NCI-H2107 treated with DMSO at 0.1 percent for 48 hours (cell line): ENCODE measurements around the gene KLF13.
A peak's percentile ranks its signal among the peaks of the same experiment; 100 is the strongest.
"Not testable (repeated sequence)": the region's sequence is repeated elsewhere in the genome, so short reads cannot be mapped to it uniquely, and the experiment has no call there.

Experiments used
- DNase-seq: peaks from one replicate; lab custom pipeline; 2025; ENCODE audit not compliant: unreplicated experiment; lab: John Stamatoyannopoulos, UW

The KLF13 gene

GRCh38 chr15:31344823-31345605, 18.4 kb downstream of the KLF13 start:
- no peak for DNase-seq

DNA sequence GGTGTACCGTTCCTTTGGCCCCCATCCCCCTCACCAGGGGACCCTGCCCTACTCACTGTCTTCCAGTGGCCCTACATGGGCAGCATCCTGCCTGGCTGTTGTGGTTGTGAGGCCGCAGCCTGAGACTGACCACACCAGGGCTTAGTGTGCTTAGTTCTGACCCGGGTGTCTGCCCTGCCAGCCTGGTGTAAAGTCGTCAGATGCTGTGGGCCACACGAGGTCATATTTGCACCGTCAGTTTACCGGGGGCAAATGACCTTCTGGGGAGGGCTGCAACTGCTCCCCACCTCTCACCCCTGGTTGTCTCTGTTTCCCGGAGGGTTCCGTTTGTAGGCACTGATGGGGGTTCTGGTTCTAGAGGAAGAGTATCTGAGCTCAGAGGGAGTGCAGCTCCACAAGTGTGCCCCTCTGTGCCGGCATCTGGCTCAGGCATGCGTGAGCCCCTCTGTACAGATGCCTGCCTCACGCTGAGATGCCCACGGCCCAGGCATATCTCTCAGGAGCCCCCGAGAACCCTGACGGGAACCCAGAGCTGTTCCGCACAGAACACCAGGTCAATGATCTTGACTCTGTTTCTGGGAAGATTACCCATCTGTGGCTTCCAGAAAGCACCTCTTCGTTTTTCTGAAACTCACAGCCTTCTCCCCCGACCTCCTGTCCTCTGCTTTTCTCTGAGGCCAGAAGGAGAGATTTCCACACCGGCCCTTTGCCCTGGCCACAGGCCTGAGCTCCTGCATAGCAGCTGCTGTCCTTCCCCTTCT, 19.2 kb downstream of the KLF13 start:
- no peak for DNase-seq

GRCh38 chr15:31346367-31347066, 19.9 kb downstream of the KLF13 start:
- DNase-seq, result no peak

- DNase-seq, result no peak
Observed at GRCh38 chr15:31347067-31347975, 20.7 kb downstream of the KLF13 start.

DNA sequence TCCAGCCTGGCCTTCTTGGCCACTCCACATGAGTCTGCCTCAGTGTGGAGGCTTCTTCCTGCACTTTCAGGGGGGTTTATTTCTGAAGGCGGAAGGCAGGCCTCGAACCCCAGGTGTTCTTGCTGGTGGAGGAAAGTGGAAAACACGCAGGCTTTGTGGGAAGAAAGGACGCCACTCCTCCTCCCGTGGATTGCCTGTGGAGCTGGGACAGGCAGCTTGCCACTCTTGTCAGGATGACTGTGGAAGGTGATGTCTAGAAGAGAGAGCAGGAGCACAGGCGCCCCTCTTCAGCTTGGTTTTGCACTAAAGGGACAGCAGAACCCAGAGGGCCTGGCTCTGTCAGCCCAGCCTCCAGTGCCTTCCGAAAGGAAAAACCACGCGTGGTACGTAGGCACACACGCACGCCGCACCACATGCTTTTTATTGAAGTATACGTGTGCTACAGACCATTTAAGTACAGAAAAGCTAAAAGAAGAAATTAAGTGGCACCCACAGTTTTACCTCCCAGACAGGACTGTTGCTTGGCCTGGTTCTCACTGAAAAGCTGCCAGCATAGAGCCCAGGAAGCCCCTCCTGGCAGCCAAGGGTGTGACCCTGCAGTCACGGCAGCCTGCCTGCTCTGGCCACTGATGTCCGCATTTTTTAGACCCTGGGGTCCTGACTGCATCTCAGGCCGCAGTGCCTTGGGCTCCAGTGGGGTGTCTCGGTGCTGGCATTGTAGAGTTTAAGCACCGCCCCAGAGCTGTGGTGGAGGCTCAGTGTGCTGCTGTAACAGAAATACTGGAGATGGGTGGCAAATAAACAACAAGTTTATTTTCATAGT, 21.6 kb downstream of the KLF13 start:
- no peak for DNase-seq

DNA sequence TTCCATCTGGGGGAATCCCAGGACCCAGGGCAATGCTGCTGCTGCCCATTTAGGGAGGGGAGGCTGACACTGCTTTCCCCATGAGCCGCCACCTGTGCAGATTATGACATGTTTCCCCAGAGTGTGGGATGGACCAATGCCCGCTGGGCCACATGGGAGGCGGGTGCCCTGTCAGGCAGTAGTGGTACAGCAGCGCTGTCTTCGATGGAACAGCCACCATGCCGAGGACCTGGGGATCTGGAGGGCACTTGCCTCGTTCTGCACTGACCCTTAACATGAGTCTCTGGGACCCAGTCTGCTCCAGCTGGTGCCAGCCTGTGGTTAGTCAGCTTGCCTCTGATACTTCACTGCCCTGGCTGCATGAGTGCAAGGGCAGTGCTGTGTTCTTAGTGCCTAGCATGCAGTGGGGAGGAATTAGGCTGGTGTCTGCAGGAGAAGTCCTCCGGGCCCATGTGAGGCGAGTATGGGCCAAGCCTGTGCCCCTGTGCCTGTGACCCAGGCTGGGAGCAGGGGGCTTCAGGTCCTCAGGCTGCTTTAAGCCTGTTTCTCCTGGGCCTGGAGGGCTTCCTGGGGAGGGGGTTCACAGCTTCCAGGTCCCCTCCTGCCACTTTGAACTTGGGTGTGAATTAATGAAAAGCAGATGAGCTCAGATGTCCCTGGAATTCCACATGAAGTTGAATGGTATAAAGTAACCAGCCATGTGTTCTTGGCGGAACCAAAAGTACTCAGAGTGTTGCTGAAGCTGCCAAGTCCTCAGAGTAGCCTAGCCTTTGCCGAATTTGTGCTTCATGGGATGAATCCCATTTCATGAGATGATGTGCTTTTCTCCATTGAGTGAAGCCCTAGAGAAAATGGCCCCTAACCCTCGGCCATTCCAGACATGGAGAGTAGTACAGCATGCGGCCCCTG, 22.9 kb downstream of the KLF13 start:
- DNase-seq, result no peak

- no peak for DNase-seq
Observed at GRCh38 chr15:31350771-31351170, 24.1 kb downstream of the KLF13 start.

- DNase-seq, result no peak
Observed at GRCh38 chr15:31352339-31352751, 25.7 kb downstream of the KLF13 start.

GRCh38 chr15:31352911-31353811, 26.5 kb downstream of the KLF13 start:
- peak; percentile 52 for DNase-seq

- no peak for DNase-seq
Observed at GRCh38 chr15:31353931-31354330, 27.3 kb downstream of the KLF13 start.

GRCh38 chr15:31356097-31356496, 29.5 kb downstream of the KLF13 start:
- DNase-seq, result not testable (repeated sequence)

DNA sequence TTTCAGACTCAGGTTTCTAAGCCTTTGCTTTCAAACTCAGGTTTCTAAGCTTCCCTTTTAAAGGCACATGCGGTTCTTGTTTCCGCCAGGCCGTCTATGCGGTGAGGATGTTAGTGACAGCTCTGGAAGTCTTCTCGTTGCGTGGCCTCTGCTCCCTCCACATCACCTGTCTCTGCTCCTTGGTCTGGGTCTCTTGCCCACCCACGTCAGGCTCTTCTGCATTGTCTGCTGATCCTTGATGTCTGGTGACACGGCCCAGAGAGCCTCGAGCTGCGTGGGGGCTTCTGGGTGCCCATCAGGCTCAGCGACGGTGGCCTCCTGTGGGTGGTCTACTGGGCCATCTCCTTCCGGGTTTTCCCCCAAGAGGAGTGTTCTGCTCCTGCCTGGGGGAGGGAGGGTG, 30.5 kb downstream of the KLF13 start:
- DNase-seq, result no peak

- DNase-seq, result no peak
Observed at GRCh38 chr15:31358163-31358562, 31.5 kb downstream of the KLF13 start.

GRCh38 chr15:31358957-31359701, 32.5 kb downstream of the KLF13 start:
- DNase-seq, result no peak

DNA sequence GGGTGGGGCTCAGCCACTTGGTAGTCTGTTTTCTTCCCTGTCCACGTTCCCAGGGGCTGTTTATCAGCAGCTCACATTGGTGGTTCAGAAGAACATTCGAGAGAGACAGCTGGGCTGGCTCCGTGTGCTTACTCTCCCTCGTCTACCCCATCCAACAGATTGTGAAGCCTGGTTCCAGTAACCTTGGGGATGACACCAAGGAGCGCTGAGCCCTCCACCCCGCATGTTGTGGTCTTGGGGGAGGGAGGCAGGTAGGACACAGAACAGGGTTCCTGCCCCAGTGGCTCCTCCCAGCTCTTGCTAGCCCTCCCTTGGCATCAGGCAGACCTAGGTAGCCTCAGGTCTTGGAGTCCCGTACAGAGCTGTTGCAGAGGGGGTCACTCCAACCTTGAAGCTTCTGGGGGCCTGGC, 33.1 kb downstream of the KLF13 start:
- DNase-seq, result no peak

GRCh38 chr15:31360158-31360561, 33.5 kb downstream of the KLF13 start:
- no peak for DNase-seq
